ENCODE measurements around the gene MDP1.
A peak's percentile ranks its signal among the peaks of the same experiment; 100 is the strongest.
"Not testable (repeated sequence)": the region's sequence is repeated elsewhere in the genome, so short reads cannot be mapped to it uniquely, and the experiment has no call there.

MDP1 gene

DNA sequence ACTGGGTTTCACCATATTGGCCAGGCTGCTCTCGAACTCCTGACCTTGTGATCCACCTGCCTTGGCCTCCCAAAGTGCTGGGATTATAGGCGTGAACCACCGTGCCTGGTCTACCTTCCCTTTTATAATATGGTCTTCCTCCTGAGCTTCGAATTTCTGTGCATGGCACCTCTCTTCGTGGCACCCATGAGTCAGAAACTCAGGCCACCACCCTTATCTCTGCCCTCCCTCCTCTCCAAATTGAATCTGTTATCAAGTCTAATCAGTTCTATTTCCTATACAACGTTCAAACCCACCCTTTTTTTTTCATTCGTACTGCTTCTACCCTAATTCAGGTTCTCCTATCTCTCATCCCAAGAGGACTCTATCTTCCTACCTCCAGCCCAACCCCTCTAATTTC, 31.6 kb upstream of the MDP1 start:
- Histone ChIP-seq H3K4me2 (no peak overlapping the region; the same call in 1 of the 2 replicates), H3K27me3 (ENCODE audit: insufficient read depth, low read depth) (no peaks in the 10 kb centered on the region), H4K20me1 (ENCODE audit: insufficient read depth) (no peaks in the 10 kb centered on the region), H2AFZ (ENCODE audit: low read depth) (no peak overlapping the region), H3K79me2 (ENCODE audit: insufficient read depth, low read depth) (no peaks in the 10 kb centered on the region), H3K36me3 (ENCODE audit: insufficient read depth) (no peaks in the 10 kb centered on the region), H3K9ac (peak overlapping the region; percentile 41; the same call in 1 of the 2 replicates), H3K27ac (peak overlapping the region; percentile 79), H3K4me3 (IDR thresholded peaks at IDR 0.05; ENCODE audit: insufficient read depth, low read depth, low read length) (no peak overlapping the region), H3K4me1 (ENCODE audit: low read depth, poor library complexity, severe bottlenecking) (peaks cover 30% of the 10 kb centered on the region)
- no peak for TF ChIP-seq CTCF (conservative IDR thresholded peaks at IDR 0.05; ENCODE audit: low read depth, low read length)

GRCh38 chr14:24246765-24247212, 30.9 kb upstream of the MDP1 start:
- no peaks in the 10 kb centered on the region for H3K79me2 ChIP-seq (ENCODE audit: insufficient read depth, low read depth)
- no peaks in the 10 kb centered on the region for H3K36me3 ChIP-seq (ENCODE audit: insufficient read depth)
- H2AFZ ChIP-seq (ENCODE audit: low read depth) = peak overlapping the region; percentile 68
- no peak overlapping the region for H3K4me3 ChIP-seq (IDR thresholded peaks at IDR 0.05; ENCODE audit: insufficient read depth, low read depth, low read length)
- H4K20me1 ChIP-seq (ENCODE audit: insufficient read depth) = no peaks in the 10 kb centered on the region
- H3K27me3 ChIP-seq (ENCODE audit: insufficient read depth, low read depth) = no peaks in the 10 kb centered on the region
- peak overlapping the region; percentile 79 for H3K27ac ChIP-seq
- H3K4me2 ChIP-seq = peak overlapping the region; percentile 49
- no peak for TF ChIP-seq CTCF (conservative IDR thresholded peaks at IDR 0.05; ENCODE audit: low read depth, low read length)
- H3K4me1 ChIP-seq (ENCODE audit: low read depth, poor library complexity, severe bottlenecking) = peaks cover 30% of the 10 kb centered on the region
- peak overlapping the region; percentile 41; the same call in 1 of the 2 replicates for H3K9ac ChIP-seq

GRCh38 chr14:24245350-24245749, 29.5 kb upstream of the MDP1 start:
- not testable (repeated sequence) for H3K9ac ChIP-seq; H3K27ac ChIP-seq; H3K36me3 ChIP-seq (ENCODE audit: insufficient read depth); H4K20me1 ChIP-seq (ENCODE audit: insufficient read depth); H3K4me2 ChIP-seq; H3K4me3 ChIP-seq (IDR thresholded peaks at IDR 0.05; ENCODE audit: insufficient read depth, low read depth, low read length); H2AFZ ChIP-seq (ENCODE audit: low read depth); H3K79me2 ChIP-seq (ENCODE audit: insufficient read depth, low read depth); H3K27me3 ChIP-seq (ENCODE audit: insufficient read depth, low read depth)
- peaks cover 36% of the 10 kb centered on the region for H3K4me1 ChIP-seq (ENCODE audit: low read depth, poor library complexity, severe bottlenecking)

DNA sequence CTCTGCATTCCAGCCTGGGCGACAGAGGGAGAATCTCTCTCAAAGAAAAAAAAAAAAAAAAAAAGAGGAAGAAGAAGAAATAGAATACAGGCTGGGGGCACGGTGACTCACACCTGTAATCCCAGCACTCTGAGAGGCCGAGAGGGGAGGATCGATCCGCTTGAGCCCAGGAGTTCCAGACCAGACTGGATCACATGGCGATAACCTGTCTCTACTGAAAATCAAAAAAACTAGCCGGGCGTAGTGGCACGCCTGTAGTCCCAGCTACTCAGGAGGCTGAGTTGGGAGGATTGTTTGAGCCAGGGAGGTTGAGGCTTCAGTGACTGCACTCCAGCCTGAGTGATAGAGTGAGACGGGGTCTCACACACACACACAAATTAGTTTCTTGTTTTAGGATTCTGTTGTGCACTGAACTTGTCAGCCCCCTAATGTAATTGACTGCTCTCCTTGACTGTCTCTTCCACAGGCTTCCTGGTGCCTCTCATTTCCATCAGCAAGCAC, 27.5 kb upstream of the MDP1 start:
- no peak overlapping the region for H3K4me3 ChIP-seq (IDR thresholded peaks at IDR 0.05; ENCODE audit: insufficient read depth, low read depth, low read length)
- H3K9ac ChIP-seq = peak overlapping the region; percentile 65; the same call in 1 of the 2 replicates
- no peaks in the 10 kb centered on the region for H3K27me3 ChIP-seq (ENCODE audit: insufficient read depth, low read depth)
- no peak for TF ChIP-seq CTCF (conservative IDR thresholded peaks at IDR 0.05; ENCODE audit: low read depth, low read length)
- peaks cover 36% of the 10 kb centered on the region for H3K4me1 ChIP-seq (ENCODE audit: low read depth, poor library complexity, severe bottlenecking)
- H2AFZ ChIP-seq (ENCODE audit: low read depth) = peak overlapping the region; percentile 66
- H3K4me2 ChIP-seq = peak overlapping the region; percentile 57
- no peaks in the 10 kb centered on the region for H3K36me3 ChIP-seq (ENCODE audit: insufficient read depth)
- H3K27ac ChIP-seq = peak overlapping the region; percentile 87
- H4K20me1 ChIP-seq (ENCODE audit: insufficient read depth) = no peaks in the 10 kb centered on the region
- H3K79me2 ChIP-seq (ENCODE audit: insufficient read depth, low read depth) = no peaks in the 10 kb centered on the region

DNA sequence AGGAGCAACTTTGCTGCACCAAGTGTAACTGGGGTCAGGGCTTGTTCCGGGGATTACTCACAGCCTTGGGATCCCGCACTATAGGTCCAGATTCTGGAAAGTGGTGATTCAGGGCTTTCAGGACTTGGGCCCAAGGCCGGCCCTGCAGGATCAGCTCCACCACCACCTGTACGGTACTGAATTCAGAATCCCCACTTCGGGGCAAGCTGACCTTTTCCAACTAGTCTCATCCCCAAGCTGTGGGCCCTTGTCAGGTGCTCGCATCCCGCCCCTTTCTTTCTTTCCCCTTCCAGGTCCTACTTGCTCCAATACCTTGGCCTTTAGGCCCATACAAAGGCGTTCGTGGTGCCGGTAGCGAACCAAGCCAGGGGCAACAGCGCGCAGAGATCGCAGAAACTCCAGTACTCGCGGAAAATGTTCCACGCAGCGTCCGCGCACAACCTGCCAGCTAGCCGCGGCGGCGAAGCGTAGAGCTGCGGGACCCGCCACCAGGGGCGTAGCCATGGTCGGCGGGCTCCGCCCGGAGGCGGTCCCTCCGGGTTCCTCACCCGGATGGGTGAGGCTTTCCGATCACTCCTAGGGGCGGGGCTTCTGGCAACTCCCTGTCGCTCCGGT, 26.1 kb upstream of the MDP1 start:
- H3K27me3 ChIP-seq (ENCODE audit: insufficient read depth, low read depth) = no peaks in the 10 kb centered on the region
- no peak overlapping the region for H3K4me3 ChIP-seq (IDR thresholded peaks at IDR 0.05; ENCODE audit: insufficient read depth, low read depth, low read length)
- H4K20me1 ChIP-seq (ENCODE audit: insufficient read depth) = no peaks in the 10 kb centered on the region
- H3K4me2 ChIP-seq = peak overlapping the region; percentile 73
- H3K36me3 ChIP-seq (ENCODE audit: insufficient read depth) = no peaks in the 10 kb centered on the region
- peak; percentile 26; the same call in 1 of the 2 replicates for TF ChIP-seq CTCF (conservative IDR thresholded peaks at IDR 0.05; ENCODE audit: low read depth, low read length)
- peak overlapping the region; percentile 65 for H3K9ac ChIP-seq
- no peaks in the 10 kb centered on the region for H3K79me2 ChIP-seq (ENCODE audit: insufficient read depth, low read depth)
- H3K4me1 ChIP-seq (ENCODE audit: low read depth, poor library complexity, severe bottlenecking) = peaks cover 29% of the 10 kb centered on the region
- H2AFZ ChIP-seq (ENCODE audit: low read depth) = peak overlapping the region; percentile 66; the same call in 1 of the 2 replicates
- H3K27ac ChIP-seq = peak overlapping the region; percentile 87

All from KMS-11 (cell line).